Tongue (tissue), 2 donors: ENCODE results near the gene RAB33B. TPM values are rescaled to one million over a fixed set of nuclear protein-coding genes. Genes with fewer than 3 reads are reported as not detected.
A peak's percentile ranks its signal among the peaks of the same experiment; 100 is the strongest.
"Not testable (repeated sequence)": the region's sequence is repeated elsewhere in the genome, so short reads cannot be mapped to it uniquely, and the experiment has no call there.

ENCODE experiments used
- DNase-seq: peaks from one replicate; pipeline ENCODE4 v3.0.0-alpha.2; 2015
- total RNA-seq: library from RNA; depleted of rRNA; stranded (reverse); fragments of >200 nt; gene quantifications from one replicate; pipeline ENCODE4 v1.2.3, GENCODE V29; 2014

The RAB33B gene
- total RNA-seq = 19.6 TPM

- DNase-seq = no peak
These were observed at the start of gene RAB33B for GRCh38 chr4:139454111-139455045. RAB33B (plus strand) TSS chr4:139454121; CDS start chr4:139454196, 75 bp downstream.

- DNase-seq = no peak
These were observed 43.6 kb upstream of the RAB33B start for GRCh38 chr4:139410312-139410711.

GRCh38 chr4:139414671-139415210 is 39.2 kb upstream of the RAB33B start:
- DNase-seq = not testable (repeated sequence)

- DNase-seq = peak; percentile 48
These were observed 37.7 kb upstream of the RAB33B start for GRCh38 chr4:139416073-139416673.

GRCh38 chr4:139419388-139419914 is 34.5 kb upstream of the RAB33B start:
- peak; percentile 52 for DNase-seq

- DNase-seq = no peak
These were observed 33.3 kb upstream of the RAB33B start for GRCh38 chr4:139420652-139421051.

- DNase-seq = no peak
These were observed 17.8 kb upstream of the RAB33B start for GRCh38 chr4:139436122-139436521.

- DNase-seq = no peak
These were observed 15.8 kb upstream of the RAB33B start for GRCh38 chr4:139438141-139438540.

GRCh38 chr4:139441029-139441428 is 12.9 kb upstream of the RAB33B start:
- no peak for DNase-seq

GRCh38 chr4:139443661-139444060 is 10.3 kb upstream of the RAB33B start:
- DNase-seq = no peak

GRCh38 chr4:139444881-139445280 is 9.0 kb upstream of the RAB33B start:
- not testable (repeated sequence) for DNase-seq

GRCh38 chr4:139447078-139447477 is 6.8 kb upstream of the RAB33B start:
- not testable (repeated sequence) for DNase-seq

- no peak for DNase-seq
These were observed 3.3 kb upstream of the RAB33B start for GRCh38 chr4:139450586-139450985.

- DNase-seq = no peak
These were observed 1.9 kb upstream of the RAB33B start for GRCh38 chr4:139451997-139452396.

GRCh38 chr4:139453041-139453370 is 915 bp upstream of the RAB33B start:
- DNase-seq = no peak

GRCh38 chr4:139453371-139454110 is 380 bp upstream of the RAB33B start:
- peak; percentile 99 for DNase-seq

- DNase-seq = no peak
These were observed 1.2 kb downstream of the RAB33B start for GRCh38 chr4:139455126-139455538.

- no peak for DNase-seq
These were observed 3.4 kb downstream of the RAB33B start for GRCh38 chr4:139457318-139457717.

GRCh38 chr4:139458543-139458942 is 4.6 kb downstream of the RAB33B start:
- no peak for DNase-seq

- no peak for DNase-seq
These were observed 5.1 kb downstream of the RAB33B start for GRCh38 chr4:139458999-139459398.

GRCh38 chr4:139460565-139460964 is 6.6 kb downstream of the RAB33B start:
- DNase-seq = no peak

GRCh38 chr4:139461022-139461628 is 7.2 kb downstream of the RAB33B start:
- no peak for DNase-seq
